NT2/D1 (cell line): ENCODE results near the gene DCC.

Experiments
- SUZ12 ChIP-seq: IDR thresholded peaks from 2 replicates; pipeline ENCODE4 v1.6.1; 2011; ENCODE audit not compliant: insufficient read length, insufficient read depth; ENCODE audit errors: extremely low read depth
- YY1 ChIP-seq: IDR thresholded peaks from 2 replicates; pipeline ENCODE4 v1.6.1; 2011; ENCODE audit not compliant: insufficient read length, insufficient read depth
- ZNF274 ChIP-seq: IDR thresholded peaks from 2 replicates; pipeline ENCODE4 v1.6.1; 2011; ENCODE audit warnings: mild to moderate bottlenecking, low read depth, low read length

- TF ChIP-seq YY1, result no peak
- no peak for TF ChIP-seq SUZ12
- no peak for TF ChIP-seq ZNF274
Observed at GRCh38 chr18:52730972-52731619, 391.1 kb downstream of the DCC start.
